Measurements from ENCODE around the gene STXBP5. TPM values are rescaled to one million over a fixed set of nuclear protein-coding genes. Genes with fewer than 3 reads are reported as not detected.

Gene STXBP5
- total and polyA plus RNA-seq, 2 of the 4 experiments (the other 2 are of a cell fraction): 13.2 to 46.4 TPM

GRCh38 chr6:147416622-147417021, 212.4 kb downstream of the STXBP5 start:
- H2BK15ac ChIP-seq (ENCODE audit: low read depth, low read length): no peak overlapping the region
- CTCF ChIA-PET: no interaction called here
- intact Hi-C loops (cut with micrococcal nuclease) (no loop called here), in situ Hi-C loops (cut with MboI; ENCODE audit: low sequenced_read_pairs) (no loop called here), dilution Hi-C loops (cut with HindIII; ENCODE audit: low sequenced_read_pairs, unreplicated experiment) (no loop called here)
- H2AFZ ChIP-seq (replicated peaks; ENCODE audit: low read length, poor library complexity): no peak overlapping the region
- no TSS peak for BruUV-seq (replicated peaks)
- H2BK20ac ChIP-seq (ENCODE audit: low read depth, low read length): no peak overlapping the region
- no peak overlapping the region for H3K56ac ChIP-seq (ENCODE audit: extremely low read depth, insufficient read depth, low read length)
- no peak overlapping the region for H3K27ac ChIP-seq (ENCODE audit: insufficient read depth, low read length)
- POLR2A ChIA-PET (ENCODE audit: unreplicated experiment): no interaction called here
- no peak overlapping the region for H3K4ac ChIP-seq (ENCODE audit: low read depth, low read length)
- no peak overlapping the region for H3K14ac ChIP-seq (replicated peaks; ENCODE audit: low read depth, low read length)
- DNase-seq (no peak), ATAC-seq (ENCODE audit: low read depth) (no peak)
- no peaks in the 10 kb centered on the region for H3K79me1 ChIP-seq (ENCODE audit: low read depth in 1 of 2, low read length in 2 of 2)
- no peak overlapping the region for H3K9ac ChIP-seq (ENCODE audit: low read depth, low read length)
- no peak overlapping the region for H3K23ac ChIP-seq (ENCODE audit: low read depth, low read length)
- no peaks in the 10 kb centered on the region for H4K20me1 ChIP-seq (ENCODE audit: insufficient read depth, low read length)
- no peaks in the 10 kb centered on the region for H3K9me3 ChIP-seq (ENCODE audit: control insufficient read depth, insufficient read depth, low read length)
- H2BK120ac ChIP-seq (ENCODE audit: low read depth, low read length): no peak overlapping the region
- no peak overlapping the region for H4K5ac ChIP-seq (ENCODE audit: low read depth, low read length)
- H3K9me1 ChIP-seq (ENCODE audit: insufficient read depth, low read length): no peaks in the 10 kb centered on the region
- H4K8ac ChIP-seq (ENCODE audit: low read depth in 2 of 2, low read length in 2 of 2): no peak overlapping the region
- peaks cover 3% of the 10 kb centered on the region for H3K27me3 ChIP-seq (ENCODE audit: control insufficient read depth, insufficient read depth, low read length)
- no peak for TF ChIP-seq NFE2L2 (IDR thresholded peaks at IDR 0.05; ENCODE audit: low read depth, low read length)
- no peak for TF ChIP-seq USF2 (IDR thresholded peaks at IDR 0.05; ENCODE audit: low read depth, low read length)
- TF ChIP-seq RFX5 (IDR thresholded peaks at IDR 0.05; ENCODE audit: low read depth, low read length): no peak
- TF ChIP-seq CTCF (conservative IDR thresholded peaks at IDR 0.05; ENCODE audit: low read depth, low read length): no peak
- no peak for TF ChIP-seq RAD21 (IDR thresholded peaks at IDR 0.05; ENCODE audit: low read length)
- no peak for TF ChIP-seq ELK1 (IDR thresholded peaks at IDR 0.05; ENCODE audit: borderline replicate concordance, low read depth, low read length)
- TF ChIP-seq MAZ (IDR thresholded peaks at IDR 0.05; ENCODE audit: borderline replicate concordance, low read depth, low read length): no peak
- no peak for TF ChIP-seq POLR2A (IDR thresholded peaks at IDR 0.05; ENCODE audit: low read depth, low read length)
- TF ChIP-seq SMC3 (IDR thresholded peaks at IDR 0.05; ENCODE audit: low read depth, low read length): no peak
- no peak for TF ChIP-seq FOS (IDR thresholded peaks at IDR 0.05; ENCODE audit: low read depth, low read length)
- TF ChIP-seq BHLHE40 (IDR thresholded peaks at IDR 0.05; ENCODE audit: low read depth, low read length): no peak
- H3K4me1 ChIP-seq (ENCODE audit: control insufficient read depth, insufficient read depth, low read length): no peaks in the 10 kb centered on the region
- no peak overlapping the region for H3K4me2 ChIP-seq (ENCODE audit: low read depth, low read length)
- no peaks in the 10 kb centered on the region for H3K36me3 ChIP-seq (ENCODE audit: control insufficient read depth, insufficient read depth, low read length)
- no peak overlapping the region for H2BK5ac ChIP-seq (ENCODE audit: low read depth, low read length, poor library complexity, severe bottlenecking)
- H3K4me3 ChIP-seq (ENCODE audit: insufficient read depth, low read depth, low read length): no peak overlapping the region
- no CpG with 5 or more reads among the region's 4 CpGs for WGBS, 2 experiments (ENCODE audit: extremely low coverage in 2 of 2, insufficient read length in 1 of 2)
- H4K91ac ChIP-seq (ENCODE audit: insufficient read depth, low read depth, low read length): no peak overlapping the region
- H2AK5ac ChIP-seq (ENCODE audit: low read depth, low read length): no peak overlapping the region
- H2AK9ac ChIP-seq (replicated peaks; ENCODE audit: low read depth, low read length, poor library complexity): no peak overlapping the region
- no peak overlapping the region for H3K18ac ChIP-seq (ENCODE audit: low read depth, low read length)

Data from IMR-90 (cell line).